Brain microvascular endothelial cell (primary cell): ENCODE measurements around the gene BMP8B.

Source experiments
- DNase-seq: peaks from one replicate; pipeline ENCODE4 v3.0.0-alpha.2; 2020
- H3K27ac ChIP-seq: fragments of 250-450 bp; sonication (Bioruptor Pico); 2 replicates; pipeline ENCODE4 v1.5.1; 2020; ENCODE audit warnings: mild to moderate bottlenecking, moderate library complexity
- H3K27me3 ChIP-seq: fragments of 250-450 bp; sonication (Bioruptor Pico); replicated peaks from 2 replicates; pipeline ENCODE4 v1.5.1; 2020; ENCODE audit warnings: mild to moderate bottlenecking
- H3K36me3 ChIP-seq: fragments of 250-450 bp; sonication (Bioruptor Pico); replicated peaks from 2 replicates; pipeline ENCODE4 v1.5.1; 2020; ENCODE audit warnings: mild to moderate bottlenecking
- H3K4me3 ChIP-seq: 2 replicates; pipeline ENCODE4 v1.5.1; 2011; ENCODE audit warnings: low read depth, mild to moderate bottlenecking, control low read depth, low read length, moderate library complexity
- in situ Hi-C: cut with HindIII; loops from 2 replicates; pipeline ENCODE4 v1.10.0; 2017; ENCODE audit warnings: low sequenced_read_pairs, low pct_ligation_motif_present
- TF ChIP-seq, protein P1 (sequence below): IDR thresholded peaks from 2 replicates; pipeline ENCODE4 v1.5.1; 2011; ENCODE audit warnings: low read depth, mild to moderate bottlenecking, moderate library complexity, low read length, control low read depth, inconsistent platforms; ENCODE audit errors: missing control alignments

BMP8B gene

DNA sequence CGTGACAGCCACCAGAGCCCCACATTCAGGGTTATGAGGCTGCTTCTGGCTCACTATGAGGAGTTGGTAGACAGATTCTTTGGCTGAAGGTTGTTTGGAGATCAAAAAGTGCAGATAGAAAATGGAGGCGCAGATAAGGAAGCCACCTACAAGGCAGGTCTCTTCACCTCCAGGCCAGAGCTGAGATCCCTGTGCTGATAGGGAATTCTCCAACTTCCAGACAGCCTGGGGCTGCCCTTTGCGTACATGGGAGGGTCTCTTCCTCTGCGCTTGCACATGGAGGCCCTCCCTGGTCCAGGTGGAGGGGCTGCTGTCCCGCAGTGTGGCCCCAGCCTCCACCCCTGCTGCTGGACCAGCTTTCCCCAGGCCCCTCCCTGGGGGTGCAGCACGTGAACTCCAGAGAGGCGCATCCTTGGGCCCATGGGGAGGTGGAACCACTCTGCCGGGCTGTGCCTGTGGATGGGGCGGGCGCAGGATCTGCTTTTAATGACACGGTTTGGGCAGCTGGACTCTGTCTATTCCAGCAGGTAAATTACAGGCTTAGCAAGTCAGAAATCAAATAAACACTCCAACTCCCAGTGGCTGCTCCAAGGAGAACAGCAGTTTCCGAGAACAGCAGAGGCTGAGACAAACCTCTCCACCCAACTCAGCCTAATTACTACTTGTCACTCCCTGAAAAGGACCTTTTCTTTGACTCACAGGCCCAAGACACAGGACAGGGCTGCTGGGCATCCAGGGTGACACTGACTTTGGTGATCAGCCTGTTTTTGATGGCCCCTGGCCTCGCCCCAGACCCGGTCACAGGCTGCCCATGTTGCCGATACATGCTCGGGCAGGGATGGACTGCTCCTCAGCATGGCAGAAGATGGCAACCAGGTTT, 29.9 kb downstream of the BMP8B start:
- DNase-seq = no peak
- in situ Hi-C loops = no loop called here
- no peaks in the 10 kb centered on the region for H3K27me3 ChIP-seq
- peaks cover 29% of the 10 kb centered on the region for H3K36me3 ChIP-seq
- H3K4me3 ChIP-seq = no peak overlapping the region
- no peak overlapping the region for H3K27ac ChIP-seq
- TF ChIP-seq, protein P1, sequence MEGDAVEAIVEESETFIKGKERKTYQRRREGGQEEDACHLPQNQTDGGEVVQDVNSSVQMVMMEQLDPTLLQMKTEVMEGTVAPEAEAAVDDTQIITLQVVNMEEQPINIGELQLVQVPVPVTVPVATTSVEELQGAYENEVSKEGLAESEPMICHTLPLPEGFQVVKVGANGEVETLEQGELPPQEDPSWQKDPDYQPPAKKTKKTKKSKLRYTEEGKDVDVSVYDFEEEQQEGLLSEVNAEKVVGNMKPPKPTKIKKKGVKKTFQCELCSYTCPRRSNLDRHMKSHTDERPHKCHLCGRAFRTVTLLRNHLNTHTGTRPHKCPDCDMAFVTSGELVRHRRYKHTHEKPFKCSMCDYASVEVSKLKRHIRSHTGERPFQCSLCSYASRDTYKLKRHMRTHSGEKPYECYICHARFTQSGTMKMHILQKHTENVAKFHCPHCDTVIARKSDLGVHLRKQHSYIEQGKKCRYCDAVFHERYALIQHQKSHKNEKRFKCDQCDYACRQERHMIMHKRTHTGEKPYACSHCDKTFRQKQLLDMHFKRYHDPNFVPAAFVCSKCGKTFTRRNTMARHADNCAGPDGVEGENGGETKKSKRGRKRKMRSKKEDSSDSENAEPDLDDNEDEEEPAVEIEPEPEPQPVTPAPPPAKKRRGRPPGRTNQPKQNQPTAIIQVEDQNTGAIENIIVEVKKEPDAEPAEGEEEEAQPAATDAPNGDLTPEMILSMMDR = no peak

GRCh38 chr1:39757501-39757900, 31.2 kb downstream of the BMP8B start:
- no peak overlapping the region for H3K4me3 ChIP-seq
- TF ChIP-seq, protein P1 = no peak
- H3K27me3 ChIP-seq = no peaks in the 10 kb centered on the region
- H3K27ac ChIP-seq = no peak overlapping the region
- no peak for DNase-seq
- in situ Hi-C loops = no loop called here
- peaks cover 41% of the 10 kb centered on the region for H3K36me3 ChIP-seq

GRCh38 chr1:39755965-39756659, 32.6 kb downstream of the BMP8B start:
- in situ Hi-C loops = no loop called here
- TF ChIP-seq, protein P1 = no peak
- no peaks in the 10 kb centered on the region for H3K27me3 ChIP-seq
- H3K4me3 ChIP-seq = no peak overlapping the region
- no peak for DNase-seq
- H3K36me3 ChIP-seq = peaks cover 55% of the 10 kb centered on the region
- H3K27ac ChIP-seq = no peak overlapping the region

DNA sequence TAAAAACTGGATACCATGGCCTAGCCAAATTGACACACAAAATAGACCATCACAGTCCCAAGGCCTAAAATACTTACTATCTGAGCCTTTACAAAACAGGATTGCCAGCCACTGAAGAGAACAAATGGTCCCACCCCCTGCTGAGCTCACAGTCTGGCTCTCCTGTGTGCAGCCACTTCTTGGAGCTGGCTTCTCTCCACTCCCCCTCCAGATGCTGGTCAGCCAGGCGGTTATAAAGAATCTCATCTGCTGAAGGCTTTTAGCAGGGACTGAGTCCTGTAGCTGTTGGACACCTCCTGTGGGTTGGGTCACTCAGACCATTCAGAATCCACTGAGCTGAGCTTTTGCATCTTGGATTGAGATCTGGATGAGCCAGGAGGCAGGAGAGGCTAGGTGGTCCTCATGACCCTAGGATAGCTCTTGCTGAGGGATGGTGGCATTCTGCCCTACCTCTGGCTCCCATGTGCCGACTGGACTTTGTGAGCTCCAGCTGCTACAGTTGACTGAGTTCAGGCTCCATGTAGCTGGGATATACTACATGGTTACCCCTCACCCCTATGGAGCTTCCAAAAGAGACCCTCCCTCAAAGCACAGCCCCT, 33.7 kb downstream of the BMP8B start:
- Histone ChIP-seq H3K27me3 (no peaks in the 10 kb centered on the region), H3K4me3 (no peak overlapping the region), H3K27ac (no peak overlapping the region), H3K36me3 (peaks cover 66% of the 10 kb centered on the region)
- in situ Hi-C loops = no loop called here
- no peak for DNase-seq
- TF ChIP-seq, protein P1 = no peak

DNA sequence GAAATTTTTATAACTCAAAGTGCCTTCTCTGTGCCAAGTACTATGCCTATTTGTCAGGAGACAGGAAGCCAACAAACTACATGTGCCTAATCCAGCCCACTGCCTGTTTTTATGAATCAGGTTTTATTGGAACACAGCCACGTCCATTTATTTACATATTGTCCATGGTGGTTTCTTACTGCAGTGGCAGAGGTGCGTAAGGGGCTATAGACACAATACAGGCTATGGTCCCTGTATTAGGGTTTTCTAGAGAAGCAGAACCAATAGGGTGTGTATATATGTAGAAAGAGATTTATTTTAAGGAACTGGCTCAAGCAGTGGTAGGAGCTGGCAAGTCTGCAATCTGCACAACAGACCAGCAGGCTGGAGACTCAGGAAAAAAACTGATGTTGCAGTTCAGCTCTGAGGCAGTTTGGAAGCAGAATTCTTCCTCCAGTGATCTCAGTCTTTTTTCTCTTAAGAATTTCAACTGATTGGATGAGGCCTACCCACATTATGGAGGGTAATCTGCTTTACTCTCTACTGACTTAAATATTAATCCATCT, 34.6 kb downstream of the BMP8B start:
- no peak for DNase-seq
- no peaks in the 10 kb centered on the region for H3K27me3 ChIP-seq
- H3K27ac ChIP-seq = no peak overlapping the region
- no peak overlapping the region for H3K4me3 ChIP-seq
- peaks cover 75% of the 10 kb centered on the region for H3K36me3 ChIP-seq
- TF ChIP-seq, protein P1 = no peak
- in situ Hi-C loops = no loop called here
